ENCODE results near the gene KRT26. TPM values are rescaled to one million over a fixed set of nuclear protein-coding genes. Genes with fewer than 3 reads are reported as not detected.

KRT26 gene
- total and polyA plus RNA-seq, 2 of the 8 experiments (the other 6 are each of a cell fraction or from before 2014, with no cell fraction given): not detected

GRCh38 chr17:40800381-40800780 lies 28.4 kb upstream of the KRT26 start (continued):
- TF ChIP-seq CHD7 (IDR thresholded peaks at IDR 0.05; ENCODE audit: insufficient replicate concordance, low read length) (no peak), TEAD4 (IDR thresholded peaks at IDR 0.05; ENCODE audit: low read depth, low read length) (no peak), CREB1 (IDR thresholded peaks at IDR 0.05) (no peak), NRF1 (IDR thresholded peaks at IDR 0.05; ENCODE audit: low read depth, low read length) (no peak), GABPA (IDR thresholded peaks at IDR 0.05; ENCODE audit: borderline replicate concordance, insufficient read depth, low read length) (no peak), EP300 (IDR thresholded peaks at IDR 0.05; ENCODE audit: borderline replicate concordance in 1 of 2, low read depth in 2 of 2, low read length in 2 of 2) (no peak), BRCA1 (IDR thresholded peaks at IDR 0.05; ENCODE audit: low read depth, low read length) (no peak), CBX8 (IDR thresholded peaks at IDR 0.05; ENCODE audit: borderline replicate concordance, low read depth, low read length) (no peak), POU5F1 (IDR thresholded peaks at IDR 0.05; ENCODE audit: low read depth, low read length) (no peak), CHD2 (IDR thresholded peaks at IDR 0.05; ENCODE audit: low read length) (no peak)
